Right cardiac atrium (tissue), 5 donors: ENCODE data around the gene STK32B. TPM values are rescaled to one million over a fixed set of nuclear protein-coding genes. Genes with fewer than 3 reads are reported as not detected.

Experiments
- ATAC-seq, 2 donors: fragments of 200-7000 bp; cut with Tn5 transposase; one replicate each; pipeline versions ENCODE4 v1.8.0 to v1.9.1; 2020; ENCODE audit warnings: moderate library complexity in 2 of 2, mild to moderate bottlenecking in 1 of 2
- DNase-seq, 3 donors: peaks; one replicate each; pipeline ENCODE4 v3.0.0-alpha.2; 2020
- H3K27ac ChIP-seq: one replicate; pipeline ENCODE4 v1.5.1; 2013; ENCODE audit warnings: mild to moderate bottlenecking, low read length, control low read depth, moderate library complexity
- H3K27me3 ChIP-seq: one replicate; pipeline ENCODE4 v1.6.1; 2013; ENCODE audit not compliant: control insufficient read depth, insufficient read depth
- H3K4me1 ChIP-seq: one replicate; pipeline ENCODE4 v1.6.1; 2013; ENCODE audit warnings: low read length; ENCODE audit not compliant: control insufficient read depth, insufficient read depth
- H3K4me3 ChIP-seq: one replicate; pipeline ENCODE4 v1.5.1; 2013; ENCODE audit warnings: low read length, control low read depth
- H3K9me3 ChIP-seq: one replicate; pipeline ENCODE4 v1.6.1; 2013; ENCODE audit warnings: low read length; ENCODE audit not compliant: control insufficient read depth
- WGBS: extraction: QIAGEN DNeasy Blood & Tissue Kit; methylation state at CpG from one replicate; pipeline ENCODE4 v1.1.7; 2013; 5-methylcytosine and 5-hydroxymethylcytosine counted together
- intact Hi-C, 4 donors: fragments of 100-400 bp; cut with DNase I; formaldehyde crosslinking; loops; one replicate each; pipeline versions ENCODE4 v1.11.0 to v1.14.0; 2022 to 2023
- polyA plus RNA-seq: library from polyadenylated mRNA; stranded (reverse); fragments of 200-250 nt; gene quantifications from one replicate; pipeline ENCODE4 v1.2.3, GENCODE V29; 2013
- total RNA-seq, 4 donors: library from RNA; stranded (reverse); fragmentation: NEBNext Ultra II Directional; extraction: Animal tissue kit (Norgen Biotek cat#: 25700); gene quantifications; one replicate each; pipeline ENCODE4 v1.2.1, GENCODE V29; 2021
- donor health status: healthy with polysubstance abuse.
- donor health status: DM: no; HTN: yes; CAD: no.
- donor health status: DM: no; HTN: no; CAD: no.
- donor health status: DM: no; HTN: yes; CAD: no; lungs with severe emphysema.
- donor health status: DM: yes; HTN: yes; CAD: no.

Gene STK32B
- total and polyA plus RNA-seq, 5 donors, result 0.02 to 0.56 (median 0.29) TPM

GRCh38 chr4:5543681-5544080 is 492.4 kb downstream of the STK32B start:
- Histone ChIP-seq H3K27ac (no peak overlapping the region), H3K27me3 (no peaks in the 10 kb centered on the region), H3K4me3 (no peak overlapping the region), H3K9me3 (no peaks in the 10 kb centered on the region), H3K4me1 (no peaks in the 10 kb centered on the region)
- intact Hi-C loops, result no loop called here
- ATAC-seq, result no peak
- DNase-seq, result no peak
- WGBS, result 88% methylated on average over 8 of the region's 8 CpGs

GRCh38 chr4:5544762-5545161 is 493.5 kb downstream of the STK32B start:
- H3K27ac ChIP-seq, result no peak overlapping the region
- H3K4me1 ChIP-seq, result no peaks in the 10 kb centered on the region
- DNase-seq, result no peak
- intact Hi-C loops, result no loop called here
- no peak for ATAC-seq
- H3K4me3 ChIP-seq, result no peak overlapping the region
- no peaks in the 10 kb centered on the region for H3K27me3 ChIP-seq
- WGBS, result 62% methylated on average over 5 of the region's 5 CpGs
- no peaks in the 10 kb centered on the region for H3K9me3 ChIP-seq

DNA sequence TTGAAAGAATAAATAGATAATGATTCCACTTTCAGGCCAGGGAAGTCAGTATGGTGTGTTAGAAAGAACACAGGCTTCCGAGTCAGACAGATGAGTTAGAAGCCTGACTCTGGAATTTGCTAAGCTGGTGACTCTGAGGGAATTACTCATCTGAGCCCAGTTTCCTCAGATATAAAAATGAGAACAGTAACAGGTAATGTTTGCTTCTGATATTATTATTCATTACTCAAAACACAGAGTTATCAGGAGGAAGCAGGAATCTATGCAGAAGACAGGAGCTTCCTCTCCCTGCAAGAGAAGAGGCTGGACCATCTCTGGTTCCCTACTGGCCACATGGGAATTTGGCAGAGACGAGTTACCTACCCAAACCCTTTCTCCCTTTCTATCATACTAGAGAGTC is 494.0 kb downstream of the STK32B start:
- ATAC-seq (no peak), DNase-seq (no peak)
- no peak overlapping the region for H3K4me3 ChIP-seq
- WGBS, result 48% methylated on average over 2 of the region's 2 CpGs
- H3K27me3 ChIP-seq, result no peaks in the 10 kb centered on the region
- no peaks in the 10 kb centered on the region for H3K9me3 ChIP-seq
- intact Hi-C loops, result no loop called here
- no peak overlapping the region for H3K27ac ChIP-seq
- H3K4me1 ChIP-seq, result no peaks in the 10 kb centered on the region

GRCh38 chr4:5547651-5548249 is 496.5 kb downstream of the STK32B start:
- ATAC-seq (no peak), DNase-seq (no peak)
- WGBS, result 96% methylated on average over 12 of the region's 12 CpGs
- intact Hi-C loops, result no loop called here
- H3K27ac ChIP-seq, result no peak overlapping the region
- no peaks in the 10 kb centered on the region for H3K27me3 ChIP-seq
- no peaks in the 10 kb centered on the region for H3K4me1 ChIP-seq
- H3K4me3 ChIP-seq, result no peak overlapping the region
- no peaks in the 10 kb centered on the region for H3K9me3 ChIP-seq

Other genes starting within 250 kb of the STK32B start
- 1 to 10 TPM; 1.8 to 2.8 (median 2.1) TPM for gene MSX1, start 191.8 kb upstream of the STK32B start, total RNA-seq
- gene MSX1, start 191.8 kb upstream of the STK32B start, polyA plus RNA-seq, result 3.6 TPM
- gene CYTL1, start 32.0 kb upstream of the STK32B start, total RNA-seq, result under 1 TPM in 3 of 4 donors, not detected in 1; 0.45 to 0.62 (median 0.46) TPM
- gene CYTL1, start 32.0 kb upstream of the STK32B start, polyA plus RNA-seq, result 0.50 TPM